ENCODE data around the gene DENND2D. TPM values are rescaled to one million over a fixed set of nuclear protein-coding genes. Genes with fewer than 3 reads are reported as not detected.

Gene DENND2D
- total RNA-seq, 1 donor from 2014 or later = not detected

DNA sequence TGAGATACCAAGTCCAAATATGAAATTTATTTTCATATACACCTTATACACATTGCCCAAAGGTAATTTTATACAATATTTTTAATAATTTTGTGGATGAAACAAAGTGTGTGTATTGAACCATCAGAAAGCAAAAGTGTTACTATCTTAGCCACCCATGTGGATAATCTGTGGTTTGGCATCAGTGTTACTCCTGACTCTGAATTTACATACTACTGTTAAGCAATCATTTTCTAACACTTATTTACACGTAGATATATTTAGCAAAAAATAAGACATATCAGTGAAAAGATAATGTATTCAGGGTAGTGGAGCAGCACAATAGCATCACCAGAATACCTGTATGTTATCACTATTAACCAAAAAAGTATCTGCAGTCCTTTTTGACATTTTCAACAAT is 23.8 kb downstream of the DENND2D start:
- H3K36me3 Mint-ChIP-seq (ENCODE audit: unreplicated experiment) = peaks cover 36% of the 10 kb centered on the region
- no peak overlapping the region for H3K27ac Mint-ChIP-seq (ENCODE audit: unreplicated experiment)
- DNase-seq (ENCODE audit: extremely low spot score, unreplicated experiment) = no peak
- no peak overlapping the region for H3K4me3 Mint-ChIP-seq (ENCODE audit: unreplicated experiment)
- TF ChIP-seq, protein P1, sequence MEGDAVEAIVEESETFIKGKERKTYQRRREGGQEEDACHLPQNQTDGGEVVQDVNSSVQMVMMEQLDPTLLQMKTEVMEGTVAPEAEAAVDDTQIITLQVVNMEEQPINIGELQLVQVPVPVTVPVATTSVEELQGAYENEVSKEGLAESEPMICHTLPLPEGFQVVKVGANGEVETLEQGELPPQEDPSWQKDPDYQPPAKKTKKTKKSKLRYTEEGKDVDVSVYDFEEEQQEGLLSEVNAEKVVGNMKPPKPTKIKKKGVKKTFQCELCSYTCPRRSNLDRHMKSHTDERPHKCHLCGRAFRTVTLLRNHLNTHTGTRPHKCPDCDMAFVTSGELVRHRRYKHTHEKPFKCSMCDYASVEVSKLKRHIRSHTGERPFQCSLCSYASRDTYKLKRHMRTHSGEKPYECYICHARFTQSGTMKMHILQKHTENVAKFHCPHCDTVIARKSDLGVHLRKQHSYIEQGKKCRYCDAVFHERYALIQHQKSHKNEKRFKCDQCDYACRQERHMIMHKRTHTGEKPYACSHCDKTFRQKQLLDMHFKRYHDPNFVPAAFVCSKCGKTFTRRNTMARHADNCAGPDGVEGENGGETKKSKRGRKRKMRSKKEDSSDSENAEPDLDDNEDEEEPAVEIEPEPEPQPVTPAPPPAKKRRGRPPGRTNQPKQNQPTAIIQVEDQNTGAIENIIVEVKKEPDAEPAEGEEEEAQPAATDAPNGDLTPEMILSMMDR (IDR thresholded peaks at IDR 0.05) = no peak
- no peaks in the 10 kb centered on the region for H3K9me3 Mint-ChIP-seq (ENCODE audit: unreplicated experiment)
- H3K4me1 Mint-ChIP-seq (ENCODE audit: unreplicated experiment) = no peaks in the 10 kb centered on the region
- H3K27me3 Mint-ChIP-seq (ENCODE audit: unreplicated experiment) = no peaks in the 10 kb centered on the region

DNA sequence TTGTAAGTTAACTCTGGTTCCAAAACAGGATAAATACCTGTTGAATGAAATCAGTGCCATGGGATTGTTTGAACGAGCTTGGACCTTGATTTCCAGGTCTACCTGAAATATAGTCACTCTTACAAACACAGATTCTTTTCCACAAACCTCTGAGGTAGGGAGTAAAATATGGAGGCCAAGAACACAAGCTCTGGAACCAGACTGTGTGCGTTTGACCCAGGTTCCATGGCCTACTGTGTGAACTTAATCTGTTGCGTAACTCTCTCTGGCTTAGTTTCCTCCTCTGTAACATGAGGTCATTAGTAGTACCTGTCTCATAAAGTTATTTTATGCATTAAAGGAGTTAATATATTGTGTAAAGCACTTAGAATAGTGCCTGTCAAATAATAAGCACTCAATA is 25.1 kb downstream of the DENND2D start:
- H3K27ac Mint-ChIP-seq (ENCODE audit: unreplicated experiment) = no peak overlapping the region
- TF ChIP-seq, protein P1 (IDR thresholded peaks at IDR 0.05) = no peak
- H3K4me1 Mint-ChIP-seq (ENCODE audit: unreplicated experiment) = no peaks in the 10 kb centered on the region
- DNase-seq (ENCODE audit: extremely low spot score, unreplicated experiment) = no peak
- no peak overlapping the region for H3K4me3 Mint-ChIP-seq (ENCODE audit: unreplicated experiment)
- H3K27me3 Mint-ChIP-seq (ENCODE audit: unreplicated experiment) = no peaks in the 10 kb centered on the region
- peaks cover 41% of the 10 kb centered on the region for H3K36me3 Mint-ChIP-seq (ENCODE audit: unreplicated experiment)
- H3K9me3 Mint-ChIP-seq (ENCODE audit: unreplicated experiment) = no peaks in the 10 kb centered on the region

DNA sequence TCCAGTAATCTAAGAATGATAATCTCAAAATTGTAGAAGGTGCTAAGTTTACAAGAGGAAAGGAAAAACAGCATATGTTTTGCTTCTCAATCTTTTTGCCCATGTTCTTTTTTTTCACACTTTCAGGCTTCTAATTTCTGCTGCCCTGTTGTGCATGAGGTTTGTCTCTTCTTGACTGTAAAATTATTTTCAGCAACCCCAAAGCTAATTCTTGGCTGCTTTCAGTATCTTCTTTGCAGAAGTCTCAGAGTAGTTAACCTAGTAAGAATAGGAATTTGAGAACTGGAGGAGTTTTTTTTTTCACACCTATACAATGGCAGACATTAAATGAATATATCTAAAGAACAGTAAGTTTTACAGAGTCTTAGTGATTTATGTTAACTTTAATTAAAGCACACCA is 26.4 kb downstream of the DENND2D start:
- TF ChIP-seq, protein P1 (IDR thresholded peaks at IDR 0.05) = no peak
- H3K27me3 Mint-ChIP-seq (ENCODE audit: unreplicated experiment) = no peaks in the 10 kb centered on the region
- no peaks in the 10 kb centered on the region for H3K9me3 Mint-ChIP-seq (ENCODE audit: unreplicated experiment)

DNA sequence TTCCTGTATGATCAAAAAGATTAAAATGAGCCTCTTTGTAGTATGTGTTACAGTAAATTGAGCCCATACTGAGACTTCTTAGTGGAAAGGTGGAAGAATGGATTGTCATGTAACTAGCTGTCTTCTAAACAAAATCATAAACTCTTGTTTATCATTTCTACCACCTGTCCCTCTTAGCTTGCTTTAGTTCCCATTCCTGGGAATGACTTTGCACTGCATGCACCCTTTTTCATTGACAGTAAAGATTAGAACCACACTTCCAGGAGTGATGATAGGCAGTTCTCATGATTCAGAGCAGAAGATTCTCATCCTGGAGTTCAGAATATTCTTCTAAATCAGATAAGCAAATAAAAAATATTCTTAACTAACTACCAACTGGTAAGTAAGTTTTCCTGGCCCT is 28.0 kb downstream of the DENND2D start:
- Mint-ChIP-seq H3K27ac (ENCODE audit: unreplicated experiment) (no peak overlapping the region), H3K4me1 (ENCODE audit: unreplicated experiment) (peaks cover 6% of the 10 kb centered on the region), H3K36me3 (ENCODE audit: unreplicated experiment) (peaks cover 44% of the 10 kb centered on the region), H3K9me3 (ENCODE audit: unreplicated experiment) (no peaks in the 10 kb centered on the region), H3K4me3 (ENCODE audit: unreplicated experiment) (no peak overlapping the region), H3K27me3 (ENCODE audit: unreplicated experiment) (no peaks in the 10 kb centered on the region)
- no peak for DNase-seq (ENCODE audit: extremely low spot score, unreplicated experiment)
- TF ChIP-seq, protein P1 (IDR thresholded peaks at IDR 0.05) = no peak

More for the DNA sequence above, 26.4 kb downstream of the DENND2D start:
- no peaks in the 10 kb centered on the region for H3K4me1 Mint-ChIP-seq (ENCODE audit: unreplicated experiment)
- no peak overlapping the region for H3K4me3 Mint-ChIP-seq (ENCODE audit: unreplicated experiment)
- H3K27ac Mint-ChIP-seq (ENCODE audit: unreplicated experiment) = no peak overlapping the region
- peaks cover 43% of the 10 kb centered on the region for H3K36me3 Mint-ChIP-seq (ENCODE audit: unreplicated experiment)
- DNase-seq (ENCODE audit: extremely low spot score, unreplicated experiment) = no peak

DNA sequence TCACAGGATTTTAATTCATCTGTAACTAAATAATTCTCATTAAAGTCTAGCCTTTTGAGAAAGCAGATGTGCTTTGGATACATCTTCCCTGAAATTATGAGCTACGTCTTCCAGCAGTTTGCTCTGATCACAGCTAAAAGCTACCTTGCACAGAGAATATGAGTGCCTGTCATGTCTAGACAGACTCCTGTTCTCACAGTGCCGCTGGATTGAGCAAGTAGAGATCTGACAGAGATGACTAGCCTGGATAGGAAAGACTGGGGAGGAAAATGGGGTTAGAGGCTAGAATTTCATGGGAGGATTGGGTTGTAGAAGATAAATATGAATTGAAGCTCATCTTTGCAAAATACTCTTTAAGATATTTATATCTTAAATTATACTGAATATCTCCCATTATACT is 36.3 kb downstream of the DENND2D start:
- Mint-ChIP-seq H3K4me3 (ENCODE audit: unreplicated experiment) (no peak overlapping the region), H3K9me3 (ENCODE audit: unreplicated experiment) (no peaks in the 10 kb centered on the region), H3K27me3 (ENCODE audit: unreplicated experiment) (no peaks in the 10 kb centered on the region), H3K4me1 (ENCODE audit: unreplicated experiment) (peaks cover 7% of the 10 kb centered on the region), H3K36me3 (ENCODE audit: unreplicated experiment) (peaks cover 33% of the 10 kb centered on the region), H3K27ac (ENCODE audit: unreplicated experiment) (peak overlapping the region; percentile 38)
- TF ChIP-seq, protein P1 (IDR thresholded peaks at IDR 0.05) = no peak
- DNase-seq (ENCODE audit: extremely low spot score, unreplicated experiment) = no peak
